GM18511 (cell line): ENCODE data around the gene NTN4.
A peak's percentile ranks its signal among the peaks of the same experiment; 100 is the strongest.
"Not testable (repeated sequence)": the region's sequence is repeated elsewhere in the genome, so short reads cannot be mapped to it uniquely, and the experiment has no call there.

Experiments
- ATAC-seq: cut with Tn5 transposase; IDR thresholded peaks from one replicate; pipeline ENCODE4 v1.9.1; 2021; ENCODE audit warnings: mild to moderate bottlenecking, moderate library complexity; ENCODE audit not compliant: unreplicated experiment

The NTN4 gene

DNA sequence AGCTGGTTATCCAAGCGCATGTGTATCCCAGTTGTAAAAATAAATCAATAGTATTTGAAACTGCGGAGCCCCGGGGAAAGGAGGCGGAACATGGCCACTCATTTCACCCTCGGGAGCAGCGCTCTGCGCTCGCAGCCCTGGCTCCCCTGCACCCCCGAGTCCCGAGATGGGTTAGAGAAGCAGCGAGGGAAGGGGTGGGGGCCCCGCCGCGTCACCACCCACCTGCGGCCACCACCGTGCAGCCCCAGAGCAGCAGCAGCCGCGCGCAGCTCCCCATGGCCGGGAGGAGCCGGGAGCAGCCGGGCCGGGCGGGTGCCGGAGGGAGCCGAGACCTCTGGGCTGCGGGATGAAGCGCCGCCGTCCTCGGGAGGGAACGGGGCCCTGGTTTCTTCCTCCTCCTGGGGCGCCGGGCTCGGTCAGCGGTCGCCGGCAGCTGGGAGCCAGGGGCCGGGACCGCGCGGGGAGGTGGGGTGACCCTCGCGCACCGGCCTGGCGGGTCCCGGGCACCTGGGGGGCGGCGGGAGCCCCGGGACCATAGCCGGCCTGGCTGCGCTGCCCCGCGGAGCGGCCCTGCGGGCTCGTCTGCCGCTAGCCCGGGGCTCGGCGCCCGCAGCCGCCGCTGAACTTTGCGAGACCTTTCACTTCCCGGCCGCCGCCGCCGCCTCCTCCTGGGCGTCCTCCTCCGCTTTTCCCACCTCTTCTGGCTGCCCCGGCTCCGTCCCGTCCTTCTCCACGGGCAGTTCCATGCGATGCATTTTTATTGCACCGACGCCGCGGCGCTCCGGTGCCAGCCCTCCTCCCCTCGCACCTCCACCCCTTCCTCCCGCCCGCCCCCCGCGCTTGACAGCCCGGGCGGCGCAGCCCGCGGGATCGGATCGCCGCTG, at the start of gene NTN4:
NTN4 (minus strand) TSS at position 732 of the 884 bp plus-strand sequence; CDS start at position 277, 455 bp downstream.
- peak; percentile 77 for ATAC-seq

DNA sequence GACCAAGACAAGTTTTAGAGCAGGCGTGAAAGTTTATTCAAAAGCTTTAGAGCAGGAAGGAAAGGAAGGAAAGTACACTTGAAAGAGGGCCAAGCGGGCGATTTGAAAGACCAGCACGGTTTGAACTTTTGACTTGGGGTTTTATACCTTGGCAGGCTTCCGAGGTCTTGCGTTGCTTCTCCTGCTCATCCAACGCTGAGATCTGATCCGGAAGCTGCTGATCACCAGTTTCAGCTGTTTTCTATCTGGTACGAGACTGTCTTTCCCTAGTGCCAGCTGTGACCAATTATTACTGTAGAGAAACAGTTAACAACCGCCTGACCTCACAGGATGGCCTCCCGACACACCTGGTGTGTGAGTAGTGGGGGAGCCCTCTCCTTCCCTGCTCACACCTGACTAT, 47.6 kb upstream of the NTN4 start:
- ATAC-seq: no peak

DNA sequence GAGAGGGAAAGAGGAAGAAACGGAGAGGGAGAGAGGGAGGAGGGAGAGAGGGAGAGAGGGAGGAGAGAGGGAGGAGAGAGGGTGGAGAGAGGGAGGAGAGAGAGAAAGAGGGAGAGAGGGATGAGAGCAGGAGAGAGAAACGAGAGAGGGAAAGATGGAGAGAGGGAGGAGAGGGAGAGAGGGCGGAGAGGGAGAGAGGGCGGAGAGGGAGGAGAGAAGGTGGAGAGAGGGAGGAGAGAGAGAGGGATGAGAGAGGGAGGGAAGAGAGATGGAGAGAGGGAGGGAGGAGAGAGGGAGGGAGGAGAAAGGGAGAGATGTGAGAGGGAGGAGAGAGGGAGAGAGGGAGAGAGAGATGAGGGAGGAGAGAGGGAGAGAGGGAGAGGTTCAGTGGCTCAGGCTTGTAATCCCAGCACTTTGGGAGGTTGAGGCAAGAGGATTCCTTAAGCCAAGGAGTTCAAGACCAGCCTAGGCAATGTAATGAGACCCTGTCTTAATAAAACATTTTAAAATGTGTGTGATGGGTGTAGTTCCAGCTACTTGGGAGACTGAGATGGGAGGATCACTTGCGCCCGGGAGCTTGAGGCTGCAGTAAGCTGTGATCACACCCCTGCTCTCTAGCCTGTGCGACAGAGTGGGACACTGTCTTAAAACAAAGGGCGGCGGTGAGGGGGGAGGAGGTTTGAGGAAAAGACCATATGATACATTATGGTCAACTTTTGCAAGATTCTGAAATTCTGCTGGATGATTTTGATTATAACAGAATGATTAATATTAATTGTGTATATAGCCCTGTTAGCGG, 46.9 kb upstream of the NTN4 start:
- no peak for ATAC-seq

DNA sequence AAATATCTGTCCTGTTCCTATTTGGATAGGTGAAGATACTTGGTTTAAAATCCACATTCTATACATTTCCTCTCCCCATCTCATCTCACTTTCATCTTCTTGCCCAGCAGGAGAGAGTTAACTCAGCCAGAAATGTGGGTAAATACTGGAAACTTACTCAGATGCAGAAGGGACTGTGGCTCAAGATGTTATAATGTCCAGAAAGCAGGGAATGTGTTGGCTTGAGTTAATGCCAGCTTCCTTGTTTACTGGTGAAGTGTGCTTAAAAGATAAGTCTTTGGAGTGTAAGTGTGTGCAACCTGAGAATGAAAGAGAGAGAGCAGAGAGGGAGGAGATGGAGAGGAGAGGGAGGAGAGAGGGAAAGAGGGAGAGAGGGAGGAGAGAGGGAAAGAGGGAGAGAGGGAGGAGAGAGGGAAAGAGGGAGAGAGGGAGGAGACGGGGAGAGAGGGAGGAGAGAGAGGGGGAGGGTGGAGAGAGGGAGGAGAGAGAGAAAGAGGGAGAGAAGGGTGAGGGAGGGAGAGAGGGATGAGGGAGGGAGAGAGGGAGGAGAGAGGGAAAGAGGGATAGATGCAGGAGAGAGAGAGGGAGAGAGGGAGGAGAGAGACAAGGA, 46.2 kb upstream of the NTN4 start:
- ATAC-seq: no peak

DNA sequence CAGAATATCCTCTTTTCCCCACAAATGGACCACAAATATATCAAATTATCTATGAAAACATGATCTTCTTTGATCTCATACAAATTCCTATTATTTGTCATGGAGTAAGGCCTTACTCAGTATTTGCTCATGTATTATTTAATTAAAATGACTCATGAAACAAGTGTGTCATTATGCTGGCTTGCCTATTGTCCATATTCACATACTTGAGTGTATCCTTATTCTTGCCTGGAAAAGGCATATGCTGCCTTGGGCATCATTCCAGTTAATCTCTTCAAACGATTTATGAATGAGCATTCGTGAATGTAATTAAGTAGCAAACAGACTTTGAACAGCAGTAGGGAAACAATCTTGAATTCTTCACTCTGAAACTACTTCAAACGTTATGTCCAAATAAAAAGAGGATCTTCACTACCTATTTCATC, 45.6 kb upstream of the NTN4 start:
- no peak for ATAC-seq

DNA sequence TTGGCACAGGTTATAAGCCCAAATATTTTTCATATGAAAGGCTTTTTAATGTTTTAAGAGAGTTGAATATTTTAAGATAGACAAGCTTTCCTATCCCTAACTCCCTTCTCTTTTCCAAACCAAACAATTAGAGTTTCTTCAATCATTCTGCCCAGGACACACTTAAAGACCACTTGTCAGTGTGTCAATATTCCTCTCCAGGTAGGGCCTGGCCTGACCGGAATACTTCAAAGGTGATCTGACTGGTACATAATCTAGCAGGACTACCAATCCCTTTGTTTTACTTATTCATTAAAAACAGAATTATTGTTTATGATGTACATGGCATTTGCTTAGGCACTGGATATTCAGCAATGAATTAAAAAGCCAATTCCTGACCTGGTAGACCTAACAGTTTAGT, 44.0 kb upstream of the NTN4 start:
- ATAC-seq: no peak

DNA sequence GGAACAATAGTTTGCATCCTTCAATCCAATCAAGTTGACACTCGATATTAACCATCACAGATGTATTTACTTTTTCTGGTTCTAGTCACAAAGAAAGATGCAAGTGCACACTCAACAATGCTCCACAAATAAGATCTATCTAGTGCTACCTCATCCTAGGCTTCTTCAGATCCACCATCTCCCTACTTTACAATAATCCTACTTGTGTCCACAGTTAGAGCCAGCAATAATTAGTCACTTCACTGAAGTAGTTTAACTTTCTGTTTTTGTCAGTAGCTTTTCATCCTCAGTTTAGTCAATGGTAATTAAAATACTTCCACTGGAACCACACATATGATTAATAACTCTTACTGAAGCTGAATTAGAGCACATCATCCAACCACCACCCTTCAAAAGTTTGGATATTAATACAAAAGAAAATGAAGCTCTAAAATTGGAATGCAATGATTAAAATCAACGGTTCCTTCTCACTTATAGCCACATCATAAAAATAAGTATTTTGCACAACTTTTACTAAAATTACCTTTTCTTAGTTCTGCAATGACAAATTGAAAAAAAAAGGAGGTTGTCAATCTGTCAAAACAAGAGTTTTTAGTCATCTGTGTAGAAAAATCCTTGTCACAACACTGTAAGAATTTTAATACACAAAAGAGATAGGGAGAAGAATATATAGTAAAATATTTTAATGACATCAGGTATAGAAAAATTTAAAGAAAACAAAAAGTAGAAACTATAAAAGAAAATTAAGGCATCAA, 39.9 kb upstream of the NTN4 start:
- ATAC-seq: no peak

DNA sequence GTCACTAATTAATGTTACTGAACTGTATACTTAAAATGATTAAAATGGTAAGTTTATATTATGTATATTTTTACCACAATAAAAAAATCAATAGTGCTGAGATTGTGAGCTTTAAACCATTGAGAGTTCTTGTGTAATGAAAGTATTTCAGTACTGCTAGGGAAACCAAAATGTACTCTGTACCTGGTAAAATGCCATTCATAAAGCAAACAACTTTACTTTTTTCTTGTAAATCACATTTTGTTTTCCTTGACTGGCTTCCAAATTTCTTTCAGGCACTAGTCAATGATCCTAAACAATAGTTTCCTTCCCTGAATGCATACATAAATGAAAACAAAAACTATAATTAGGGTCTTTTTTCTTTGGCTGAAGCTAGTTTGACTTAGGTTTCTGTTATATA, 38.8 kb upstream of the NTN4 start:
- ATAC-seq: no peak

DNA sequence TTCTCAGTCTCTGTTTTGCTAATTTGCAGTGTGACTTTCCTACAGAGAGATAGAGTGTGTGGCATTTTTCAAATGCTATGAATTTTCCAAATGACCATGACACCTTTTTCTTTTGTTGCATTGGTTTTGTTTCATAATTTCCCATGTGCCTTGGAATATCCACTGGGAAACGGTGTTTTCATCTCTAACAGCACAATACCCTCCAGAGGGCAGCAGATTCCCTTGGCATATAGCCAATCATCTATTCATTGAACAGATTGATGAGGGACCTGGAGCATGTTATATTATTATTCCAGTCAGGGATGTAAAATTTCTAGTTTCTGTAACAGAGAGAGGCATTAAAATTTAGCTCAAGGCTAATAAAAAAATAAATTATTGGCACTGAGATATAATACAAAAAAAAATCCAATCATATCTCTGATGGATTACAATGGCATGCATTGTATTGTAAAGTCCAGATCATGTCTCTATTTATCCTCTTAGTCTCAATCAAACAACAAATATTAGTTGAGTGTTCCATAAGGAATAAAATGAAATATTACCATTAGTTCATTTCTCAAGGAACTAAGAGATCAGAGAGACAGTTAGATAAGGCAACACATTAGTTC, 29.6 kb upstream of the NTN4 start:
- ATAC-seq: no peak

DNA sequence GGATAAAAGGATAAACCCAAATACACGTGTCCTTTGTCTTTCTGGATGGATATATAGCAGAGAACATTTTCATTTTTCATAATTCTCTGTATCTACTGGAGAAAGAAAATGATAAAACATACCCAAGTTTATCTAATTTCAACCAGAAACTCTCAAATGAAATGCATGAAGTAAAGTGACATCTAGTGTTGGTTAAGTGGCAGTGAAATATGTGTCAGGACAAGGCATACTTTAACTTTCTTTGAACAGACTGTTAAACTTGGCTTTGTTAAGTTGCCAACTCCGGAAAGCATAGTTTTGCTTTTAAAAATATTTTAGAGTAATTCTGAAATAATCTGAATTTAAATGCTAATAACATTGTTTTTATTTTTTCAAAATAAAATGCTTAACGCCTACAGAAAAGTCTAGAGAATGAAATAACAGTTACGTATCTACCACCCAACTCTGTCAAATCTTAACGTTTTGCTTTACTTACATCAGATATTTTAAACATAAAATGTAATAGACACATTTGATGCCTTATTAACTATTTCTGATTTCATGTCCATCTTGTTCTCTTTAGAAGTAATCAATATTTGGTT, 25.2 kb upstream of the NTN4 start:
- ATAC-seq: no peak

DNA sequence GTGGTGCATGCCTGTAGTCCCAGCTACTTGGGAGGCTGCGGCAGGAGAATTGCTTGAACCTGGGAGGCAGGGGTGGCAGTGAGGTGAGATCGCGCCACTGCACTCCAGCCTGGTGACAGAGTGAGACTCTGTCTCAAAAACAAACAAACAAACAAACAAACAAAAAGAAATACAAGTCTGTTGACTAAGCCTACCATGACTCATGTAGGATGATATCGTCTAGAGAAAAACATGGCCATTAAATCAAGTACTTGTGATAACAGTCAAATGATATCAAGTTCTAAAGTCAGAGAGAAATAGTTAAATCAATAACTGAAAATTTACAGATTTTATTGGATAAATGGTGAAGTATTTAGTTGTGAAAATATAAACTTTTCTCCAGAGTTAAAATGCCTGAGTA, 21.6 kb upstream of the NTN4 start:
- not testable (repeated sequence) for ATAC-seq

DNA sequence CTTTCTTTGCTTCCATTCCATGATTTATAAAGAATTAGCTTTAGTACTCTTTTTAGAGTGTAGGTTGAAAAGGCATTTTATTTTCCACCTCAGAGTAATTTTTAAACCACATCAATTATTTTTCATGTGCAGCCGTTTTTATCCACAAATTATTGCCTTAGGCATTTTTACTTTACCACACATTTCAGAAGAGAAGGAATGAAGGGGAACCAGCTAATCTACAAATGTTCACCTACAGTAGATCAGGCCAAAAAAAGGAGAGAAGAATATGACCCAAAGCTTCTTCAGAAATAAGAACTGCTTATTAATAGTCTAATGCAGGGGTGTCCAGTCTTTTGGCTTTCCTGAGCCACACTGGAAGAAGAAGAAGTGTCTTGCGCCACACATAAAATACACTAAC, 19.8 kb upstream of the NTN4 start:
- ATAC-seq: no peak

DNA sequence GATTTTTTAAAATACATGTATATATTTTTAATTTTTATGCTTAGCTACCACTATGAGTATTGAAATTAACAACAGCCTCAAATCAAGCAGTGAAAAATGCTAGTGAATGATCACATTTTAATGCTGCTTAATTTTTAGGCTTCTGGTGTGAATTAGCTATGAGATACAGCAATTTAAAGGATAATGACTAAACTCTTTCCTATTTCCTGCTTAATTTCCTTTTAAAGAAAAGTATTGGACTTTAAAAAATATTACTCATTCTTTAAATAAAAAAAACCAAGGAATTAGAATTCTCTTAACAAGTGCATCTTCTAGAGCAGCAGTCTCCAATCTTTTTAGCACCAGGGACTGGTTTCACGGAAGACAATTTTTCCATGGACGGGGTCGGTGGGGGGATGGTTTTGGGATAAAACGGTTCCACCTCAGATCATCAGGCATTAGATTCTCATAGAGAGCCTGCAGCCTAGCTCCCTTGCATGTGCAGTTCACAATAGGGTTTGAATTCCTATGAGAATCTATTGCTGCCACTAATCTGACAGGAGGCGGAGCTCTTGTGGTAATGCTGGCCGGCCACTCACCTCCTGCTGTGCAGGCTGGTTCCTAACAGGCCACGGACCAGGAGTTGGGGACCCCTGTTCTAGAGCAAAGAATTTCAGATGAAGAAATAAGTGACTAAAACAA, 18.6 kb upstream of the NTN4 start:
- ATAC-seq: no peak

DNA sequence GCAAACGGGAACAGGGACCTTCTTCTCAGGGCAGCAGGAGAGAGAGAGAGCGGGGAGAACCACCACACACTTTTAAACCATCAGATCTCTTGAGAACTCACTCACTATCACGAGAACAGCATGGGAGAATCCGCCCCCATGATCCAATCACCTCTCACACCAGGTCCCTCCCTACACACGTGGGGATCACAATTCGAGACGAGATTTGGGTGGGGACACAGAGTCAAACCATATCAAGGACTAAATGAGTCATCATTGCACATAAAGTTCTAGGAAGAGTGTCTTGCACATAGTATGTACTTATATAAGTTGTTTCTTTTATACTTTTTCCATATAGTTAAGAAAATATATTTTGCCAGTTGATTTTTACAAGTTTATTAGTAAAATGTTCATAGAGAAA, 17.6 kb upstream of the NTN4 start:
- ATAC-seq: no peak

DNA sequence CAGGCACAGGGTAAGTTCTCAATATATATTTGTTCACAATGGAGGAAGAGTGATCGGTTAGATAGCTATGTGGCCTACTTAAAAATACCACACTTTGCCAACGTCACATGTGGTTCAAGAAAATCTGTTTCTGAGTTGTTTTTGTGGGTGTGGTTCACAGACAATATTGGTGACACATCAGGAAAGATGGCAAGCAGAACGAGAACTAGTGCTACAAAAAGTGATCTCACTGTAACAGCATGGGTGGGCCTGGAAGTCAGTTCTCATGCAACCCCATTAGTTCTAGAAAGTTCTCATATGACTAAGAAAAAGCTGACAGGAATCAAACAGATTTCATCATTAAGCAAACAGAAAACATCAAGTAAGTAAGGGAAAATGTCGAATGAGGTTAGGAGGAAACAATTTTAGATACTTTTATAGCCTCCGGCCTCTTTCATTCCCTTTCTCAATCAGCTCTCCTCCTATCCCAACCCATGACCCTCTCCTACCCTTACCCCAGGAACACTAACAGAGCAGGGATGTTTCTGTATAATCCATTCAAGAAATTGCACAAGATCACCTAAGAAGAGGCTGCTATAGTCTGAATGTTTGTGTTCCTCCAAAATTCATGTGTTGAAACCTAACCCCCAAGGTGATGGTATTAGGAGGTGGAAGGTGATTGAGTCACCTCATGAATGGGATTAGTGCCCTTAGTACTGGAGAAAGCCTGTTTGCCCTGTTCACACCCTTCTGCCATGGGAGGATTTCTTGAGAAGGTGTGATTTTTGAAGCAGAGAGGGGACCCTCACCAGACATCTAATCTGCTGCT, 15.5 kb upstream of the NTN4 start:
- no peak for ATAC-seq

DNA sequence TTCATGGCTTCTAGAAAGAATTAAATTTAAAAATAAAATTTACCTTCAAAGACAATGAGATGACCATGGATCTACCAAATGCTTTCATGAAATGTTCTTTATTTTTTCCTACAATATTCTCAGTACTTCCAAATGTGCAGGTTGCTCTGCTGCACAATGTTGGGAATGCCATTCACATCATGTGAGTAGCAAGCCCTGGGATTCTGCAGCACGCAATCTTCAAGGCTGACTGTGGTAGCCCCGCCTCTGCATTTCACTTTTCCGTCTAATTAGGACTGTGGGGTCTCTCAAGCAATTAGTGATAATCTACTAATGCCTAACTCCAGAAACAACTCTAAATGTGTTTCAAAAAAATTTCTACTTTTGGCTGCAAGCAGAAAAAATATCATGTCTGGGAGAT, 13.7 kb upstream of the NTN4 start:
- ATAC-seq: no peak

DNA sequence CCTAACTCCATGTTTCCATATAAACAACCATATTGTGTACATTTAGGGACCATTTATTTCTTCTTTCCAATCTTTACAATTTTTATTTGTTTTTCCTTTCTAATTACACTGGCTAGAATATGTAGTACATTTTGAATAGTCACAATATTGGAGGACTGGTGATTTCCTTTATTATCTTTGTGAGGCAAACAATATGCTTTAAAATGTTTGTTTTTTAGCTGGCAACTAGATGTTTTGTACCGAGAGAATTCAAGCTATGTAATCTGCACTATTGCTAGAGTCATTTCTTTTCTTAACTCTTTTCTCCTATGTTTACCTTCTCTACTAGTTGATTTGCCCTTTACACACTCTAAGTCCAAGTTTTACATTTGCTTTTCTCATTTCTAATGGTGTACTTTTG, 13.3 kb upstream of the NTN4 start:
- ATAC-seq: no peak

DNA sequence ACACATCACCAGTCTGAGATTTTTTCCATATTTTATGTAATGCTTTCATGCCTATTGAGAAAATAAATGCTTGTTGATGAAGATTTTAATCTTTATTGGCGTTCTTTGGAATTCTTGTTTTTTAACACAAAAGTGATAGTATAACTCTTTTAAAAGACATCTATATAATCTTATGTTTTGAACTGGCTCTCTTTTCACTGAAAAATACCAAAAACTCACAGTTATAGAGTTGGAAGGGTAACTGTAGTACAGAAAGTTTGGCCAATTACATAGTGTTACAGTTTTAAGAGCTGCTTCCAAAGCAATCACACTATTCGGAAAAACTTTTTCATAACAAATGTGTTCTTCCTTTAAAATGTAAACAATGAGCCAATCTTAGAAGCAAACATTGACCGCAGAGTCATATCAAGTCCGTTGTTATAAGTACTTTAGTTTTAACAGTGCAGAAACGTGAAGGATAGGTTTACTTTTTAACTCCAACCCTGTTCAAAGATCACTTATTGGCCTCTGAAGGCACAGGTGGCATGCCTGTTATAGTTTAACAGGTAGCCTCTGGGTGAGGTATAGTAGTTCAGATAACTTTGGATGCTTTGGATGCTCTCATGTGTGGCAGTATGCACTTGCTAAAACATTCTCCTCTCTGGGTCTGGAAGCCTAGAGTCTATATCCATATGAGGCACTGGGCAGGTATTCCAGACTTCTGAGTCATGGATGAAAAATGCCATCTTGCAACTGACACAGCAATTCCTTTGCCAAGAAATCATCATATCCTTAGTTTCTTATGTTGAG, 12.1 kb upstream of the NTN4 start:
- ATAC-seq: no peak
